ENCODE results near the gene PPP2R1A.
A peak's percentile ranks its signal among the peaks of the same experiment; 100 is the strongest.

The PPP2R1A gene

GRCh38 chr19:52206481-52206880 is 16.6 kb downstream of the PPP2R1A start:
- DNase-seq, result no peak

DNA sequence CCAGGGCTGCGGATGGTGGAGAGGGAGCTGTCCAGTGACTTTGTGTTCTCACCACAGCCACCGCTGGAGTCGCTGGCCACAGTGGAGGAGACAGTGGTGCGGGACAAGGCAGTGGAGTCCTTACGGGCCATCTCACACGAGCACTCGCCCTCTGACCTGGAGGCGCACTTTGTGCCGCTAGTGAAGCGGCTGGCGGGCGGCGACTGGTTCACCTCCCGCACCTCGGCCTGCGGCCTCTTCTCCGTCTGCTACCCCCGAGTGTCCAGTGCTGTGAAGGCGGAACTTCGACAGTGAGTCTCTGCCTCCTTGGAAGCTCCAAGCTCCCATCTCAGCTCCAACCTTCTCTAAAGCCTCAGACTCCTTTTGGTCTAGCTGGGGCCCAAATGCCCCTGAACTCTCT is 21.4 kb downstream of the PPP2R1A start:
- DNase-seq, result no peak

GRCh38 chr19:52211926-52212571 is 22.2 kb downstream of the PPP2R1A start:
- no peak for DNase-seq

DNA sequence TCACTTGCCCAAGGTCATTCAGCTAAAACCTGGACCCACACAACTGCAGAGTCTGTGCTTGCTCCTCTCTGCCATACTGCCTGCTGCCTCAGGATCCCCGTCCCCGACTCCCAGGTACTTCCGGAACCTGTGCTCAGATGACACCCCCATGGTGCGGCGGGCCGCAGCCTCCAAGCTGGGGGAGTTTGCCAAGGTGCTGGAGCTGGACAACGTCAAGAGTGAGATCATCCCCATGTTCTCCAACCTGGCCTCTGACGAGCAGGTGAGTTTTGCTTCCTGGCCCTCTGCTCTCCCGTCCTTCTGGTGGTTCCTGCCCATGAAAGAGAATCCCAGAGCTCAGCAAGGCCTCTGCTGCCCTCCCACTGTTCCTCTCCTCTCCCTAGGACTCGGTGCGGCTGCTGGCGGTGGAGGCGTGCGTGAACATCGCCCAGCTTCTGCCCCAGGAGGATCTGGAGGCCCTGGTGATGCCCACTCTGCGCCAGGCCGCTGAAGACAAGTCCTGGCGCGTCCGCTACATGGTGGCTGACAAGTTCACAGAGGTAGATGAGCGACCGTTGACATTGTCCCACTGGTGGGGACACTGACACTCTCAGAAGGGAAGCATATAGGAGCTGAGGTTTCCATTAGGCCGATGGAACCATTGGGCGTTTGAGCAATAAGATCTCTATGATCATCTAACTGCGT is 22.9 kb downstream of the PPP2R1A start:
- no peak for DNase-seq

GRCh38 chr19:52214241-52214640 is 24.4 kb downstream of the PPP2R1A start:
- DNase-seq, result no peak

GRCh38 chr19:52216401-52216800 is 26.5 kb downstream of the PPP2R1A start:
- DNase-seq, result no peak

DNA sequence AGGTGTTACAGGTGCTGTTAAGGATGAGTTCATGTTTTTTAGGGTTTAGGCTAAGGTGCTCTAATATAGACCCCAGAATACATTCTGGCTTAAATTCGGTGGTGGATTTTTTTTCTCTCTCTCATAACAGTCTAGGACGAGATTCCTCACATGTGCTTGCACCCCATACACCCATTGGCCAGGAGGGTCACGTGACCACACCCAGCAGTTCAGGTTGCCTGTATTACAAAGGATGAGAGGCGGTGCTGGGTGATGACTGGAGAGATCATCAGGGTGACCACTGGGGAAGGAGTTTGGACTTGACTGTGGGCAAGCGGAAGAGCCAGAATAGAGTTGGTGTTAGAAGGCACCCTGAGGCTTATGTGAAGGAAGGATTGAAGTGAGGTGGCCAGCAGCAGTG is 27.7 kb downstream of the PPP2R1A start:
- no peak for DNase-seq

GRCh38 chr19:52219611-52220010 is 29.8 kb downstream of the PPP2R1A start:
- DNase-seq, result no peak

GRCh38 chr19:52221031-52221430 is 31.2 kb downstream of the PPP2R1A start:
- DNase-seq, result no peak

GRCh38 chr19:52221831-52222375 is 32.1 kb downstream of the PPP2R1A start:
- DNase-seq, result no peak

GRCh38 chr19:52224211-52224610 is 34.4 kb downstream of the PPP2R1A start:
- DNase-seq, result no peak

DNA sequence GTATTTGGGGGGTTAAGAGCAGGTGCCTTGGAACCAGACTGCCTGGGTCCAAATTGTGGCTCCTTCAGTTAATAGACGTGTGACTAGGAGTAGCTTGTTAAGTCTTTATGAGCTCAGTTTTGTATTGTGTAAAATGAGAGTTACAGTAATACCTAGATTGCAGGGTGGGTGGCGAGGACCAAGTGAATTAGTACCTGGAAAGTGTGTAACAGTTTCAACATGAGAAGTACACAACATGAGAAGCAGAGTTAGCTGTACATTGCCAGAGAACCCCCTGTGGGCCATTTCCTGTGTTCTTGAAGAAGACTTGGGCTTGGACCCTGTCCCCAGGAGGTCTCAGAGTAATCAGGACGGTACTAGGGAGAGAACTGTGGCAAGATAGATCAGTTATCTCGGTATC is 36.8 kb downstream of the PPP2R1A start:
- DNase-seq, result no peak

DNA sequence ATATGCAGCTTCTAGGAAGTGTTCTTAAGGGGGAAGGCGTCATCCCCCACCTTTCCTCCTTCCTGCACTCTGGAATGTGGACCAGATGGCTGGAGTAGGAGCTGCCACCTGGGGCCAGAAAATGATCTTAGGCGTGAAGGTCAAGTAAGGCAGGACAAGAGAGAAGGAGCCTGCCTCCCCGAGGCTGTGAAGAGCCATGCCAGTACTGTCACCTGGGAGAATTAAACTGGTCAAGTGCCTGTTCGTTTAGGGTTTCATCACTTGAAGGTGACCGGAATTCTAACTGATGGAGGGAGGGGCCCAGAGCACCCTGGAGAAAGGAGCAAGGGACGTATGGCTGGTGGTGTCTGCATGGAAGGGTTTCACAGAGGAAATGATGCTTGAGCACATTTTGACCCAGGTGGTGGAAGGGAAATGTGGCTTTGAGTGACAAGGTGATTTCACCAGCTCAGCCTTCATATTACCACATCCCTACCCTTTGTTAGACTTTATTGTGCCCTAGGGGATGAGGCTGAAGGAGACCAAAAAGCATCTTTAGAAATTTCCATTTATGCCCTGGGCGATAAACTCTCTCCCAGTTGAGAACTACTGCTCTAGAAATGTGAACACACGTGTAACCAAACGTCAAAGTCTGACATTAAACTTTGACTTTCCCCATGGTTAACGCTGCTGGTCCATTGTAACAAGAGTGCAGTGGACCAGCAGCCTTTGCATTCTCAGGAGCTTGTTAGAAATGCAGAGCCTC is 37.5 kb downstream of the PPP2R1A start:
- no peak for DNase-seq

DNA sequence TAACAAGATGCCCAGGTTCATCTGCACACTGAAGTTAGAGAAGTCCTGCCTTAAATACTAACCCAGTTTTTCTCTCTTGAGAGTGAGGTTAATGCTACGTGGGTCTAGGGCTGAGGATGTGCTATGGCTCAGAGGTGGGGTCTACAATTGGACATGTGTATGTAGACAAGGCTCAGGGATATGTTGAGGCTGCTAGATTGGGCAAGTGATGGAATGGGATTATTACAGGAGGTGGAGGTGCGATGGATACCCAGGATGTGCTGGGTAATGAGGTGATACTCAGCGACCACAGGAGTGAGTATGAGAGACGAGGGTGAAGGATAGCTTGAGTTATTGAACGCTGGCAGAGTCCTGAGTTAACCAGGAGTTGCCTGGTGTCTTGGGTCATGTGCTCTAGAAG is 38.1 kb downstream of the PPP2R1A start:
- no peak for DNase-seq

DNA sequence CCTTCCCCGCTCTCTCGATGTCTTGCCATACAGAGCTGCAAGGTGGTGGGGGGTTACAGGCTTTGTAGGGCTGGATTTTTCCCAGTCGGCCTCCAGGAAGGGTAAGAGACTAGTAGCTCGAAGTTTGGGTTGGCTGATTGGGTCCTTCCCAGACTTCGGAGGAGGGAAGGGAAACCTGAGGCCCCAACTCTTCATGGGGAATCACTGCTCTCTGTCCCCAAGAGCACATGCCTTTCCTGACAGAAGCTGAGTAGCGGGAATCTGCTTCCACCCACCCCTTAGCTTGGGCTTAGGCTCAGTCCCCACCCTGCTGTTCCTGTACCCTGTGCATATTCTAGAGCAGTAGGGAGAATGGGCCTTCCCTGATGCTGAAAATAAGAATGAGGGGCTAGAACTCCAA is 39.7 kb downstream of the PPP2R1A start:
- DNase-seq, result no peak

DNA sequence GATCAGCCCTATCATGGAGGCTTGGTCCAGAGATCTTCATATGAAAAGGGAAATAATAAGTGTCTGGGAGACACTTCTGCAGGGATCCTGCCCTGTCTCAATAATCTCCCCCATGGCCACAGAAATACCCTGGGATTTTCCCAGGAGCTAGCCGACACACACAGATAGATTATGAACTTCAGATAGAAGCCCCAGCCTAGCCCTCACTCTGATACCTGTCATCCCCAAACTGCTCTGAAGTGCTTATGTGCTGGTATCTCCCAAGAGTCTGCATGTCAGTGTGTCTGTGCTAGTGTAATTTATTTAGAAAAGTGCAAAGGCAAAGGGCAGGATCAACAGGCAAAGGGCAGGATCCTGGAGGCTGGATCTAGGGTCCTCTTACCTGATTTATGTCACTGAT is 40.8 kb downstream of the PPP2R1A start:
- no peak for DNase-seq

DNA sequence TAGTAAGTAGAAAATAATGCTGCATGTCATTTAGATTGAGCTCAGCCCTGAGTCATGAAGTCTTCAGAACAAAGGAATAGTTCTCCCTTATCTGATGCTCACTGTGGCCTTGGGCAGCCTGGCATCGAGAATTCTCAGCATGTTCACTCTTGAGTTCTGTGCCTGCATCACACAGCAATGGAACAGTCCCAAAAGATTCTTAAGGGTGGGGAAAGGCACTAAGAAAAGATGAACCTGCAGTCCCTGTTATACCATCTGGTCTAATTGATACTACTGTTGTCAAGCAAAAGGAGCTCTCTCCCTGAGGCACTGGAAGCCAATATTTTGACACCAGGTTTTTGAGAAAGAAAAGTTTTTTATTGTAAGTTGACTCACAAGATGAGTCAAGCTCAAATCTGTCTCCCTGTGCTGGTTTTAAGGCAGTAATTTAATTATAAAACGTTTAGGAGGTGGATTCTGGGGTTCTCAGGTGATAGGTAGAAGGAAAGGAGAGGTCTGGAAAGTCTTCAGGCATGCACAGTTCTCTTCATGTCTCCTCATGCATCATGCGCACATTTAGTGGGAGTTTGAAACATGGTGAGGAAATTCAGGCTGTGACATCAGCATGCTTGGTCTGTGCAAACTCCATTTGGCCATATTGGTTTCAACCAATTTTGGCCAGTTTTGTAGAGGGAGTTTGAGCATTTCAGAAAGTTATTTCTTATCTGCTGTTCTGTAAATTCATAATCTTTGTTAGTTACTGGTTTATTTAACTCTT is 41.5 kb downstream of the PPP2R1A start:
- DNase-seq, result no peak

DNA sequence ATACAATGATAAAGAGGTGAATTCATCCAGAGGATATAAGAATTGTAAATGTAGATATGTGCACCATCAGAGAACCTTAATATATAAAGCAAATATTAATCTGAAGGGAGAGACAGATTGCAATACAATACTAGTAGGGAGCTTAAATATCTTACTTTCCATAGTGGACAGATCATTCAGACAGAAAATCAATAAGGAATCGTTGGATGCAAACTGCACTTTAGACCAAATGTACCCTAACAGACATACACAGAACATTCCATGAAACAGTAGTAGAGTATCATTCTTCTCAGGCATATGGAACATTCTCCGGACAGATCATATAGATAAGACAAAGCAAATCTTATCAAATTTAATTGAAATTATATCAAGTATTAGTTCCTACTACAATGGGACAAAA is 44.6 kb downstream of the PPP2R1A start:
- no peak for DNase-seq

DNA sequence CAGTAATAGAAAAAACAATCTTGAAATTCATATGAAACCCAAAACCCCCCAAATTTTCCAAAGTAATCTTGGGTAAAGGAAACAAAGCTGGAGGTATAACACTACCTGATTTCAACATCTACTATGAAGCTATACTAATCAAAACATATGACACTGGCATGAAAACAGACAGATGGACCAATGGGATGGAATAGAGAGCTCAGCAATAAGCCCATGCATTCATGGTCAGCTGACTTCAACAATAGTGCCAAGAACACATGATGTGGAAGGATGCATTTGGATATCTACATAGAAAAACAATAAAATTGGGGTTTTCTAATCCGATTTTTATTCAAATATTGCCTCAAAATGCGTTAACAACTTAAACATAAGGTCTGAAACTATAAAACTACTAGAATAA is 47.3 kb downstream of the PPP2R1A start:
- no peak for DNase-seq

- peak; percentile 56 for DNase-seq
These were observed 48.0 kb downstream of the PPP2R1A start for GRCh38 chr19:52237771-52238400.

DNA sequence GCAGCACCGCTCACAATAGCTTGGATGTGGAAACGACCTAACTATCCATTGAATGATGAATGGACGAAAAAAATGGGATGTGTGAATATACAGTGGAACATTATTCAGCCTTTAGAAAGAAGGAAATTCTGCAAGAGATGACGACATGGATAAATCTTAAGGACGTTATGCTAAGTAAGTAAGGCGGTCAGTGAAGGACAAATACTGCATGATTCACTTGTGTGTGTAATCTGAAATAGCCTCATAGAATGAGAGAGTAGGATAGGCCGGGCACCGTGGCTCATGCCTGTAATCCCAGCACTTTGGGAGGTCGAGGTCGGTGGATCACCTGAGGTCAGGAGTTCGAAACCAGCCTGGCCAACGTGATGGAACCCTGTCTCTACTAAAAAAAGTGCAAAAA is 54.2 kb downstream of the PPP2R1A start:
- DNase-seq, result no peak

GRCh38 chr19:52248241-52248640 is 58.4 kb downstream of the PPP2R1A start:
- DNase-seq, result peak; percentile 68

DNA sequence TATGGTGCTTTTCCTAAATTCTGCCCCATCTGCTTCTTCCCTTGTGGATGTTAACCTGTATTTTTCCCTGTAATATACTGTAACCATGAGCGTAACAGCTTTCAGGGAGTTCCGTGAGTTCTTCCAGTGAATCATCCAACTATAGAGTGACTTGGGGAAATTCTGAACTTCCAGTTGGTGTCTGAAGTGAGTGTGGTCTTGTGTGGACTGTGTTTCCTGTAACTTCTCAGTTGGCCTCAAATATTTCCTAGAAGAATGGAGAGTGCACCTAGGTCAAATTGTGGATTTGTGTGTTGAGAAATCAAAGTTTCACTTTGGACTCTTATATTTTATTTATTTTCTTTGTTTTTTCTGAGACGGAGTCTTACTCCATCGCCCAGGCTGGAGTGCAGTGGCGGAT is 68.6 kb downstream of the PPP2R1A start:
- DNase-seq, result no peak

All from NCI-H146 (cell line).